Measurements from ENCODE around the gene ADAM12. TPM values are rescaled to one million over a fixed set of nuclear protein-coding genes. Genes with fewer than 3 reads are reported as not detected.

Gene ADAM12
- total RNA-seq, 2 donors from 2014 or later = 0.27 to 2.2 TPM

DNA sequence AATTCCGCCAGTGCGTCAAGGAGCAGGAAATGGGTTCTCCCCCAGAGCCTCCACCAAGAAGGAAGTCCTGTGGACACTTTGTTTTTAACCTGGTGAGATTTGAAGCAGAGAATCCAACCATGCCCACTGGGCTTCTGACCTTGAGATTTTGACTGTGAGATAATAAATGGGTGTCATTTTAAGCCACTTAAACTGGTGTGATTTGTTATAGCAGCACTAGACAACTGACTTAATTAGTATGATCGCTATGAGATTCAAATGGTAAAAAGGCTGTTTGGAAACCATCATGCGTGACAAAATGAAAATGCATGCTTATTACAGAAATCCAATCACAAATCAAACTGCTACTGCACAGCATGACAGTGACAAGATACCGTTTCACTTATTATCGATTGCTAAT is 98.0 kb downstream of the ADAM12 start:
- no peak overlapping the region for H3K4me3 ChIP-seq
- no peaks in the 10 kb centered on the region for H3K4me1 ChIP-seq (ENCODE audit: control insufficient read depth in 1 of 2, low read depth in 2 of 2)
- no peak for DNase-seq (ENCODE audit: low spot score)
- H3K27me3 ChIP-seq (replicated peaks; ENCODE audit: insufficient read depth) = no peaks in the 10 kb centered on the region
- H3K36me3 ChIP-seq = no peaks in the 10 kb centered on the region
- no peak for ATAC-seq (ENCODE audit: insufficient number of reproducible peaks, low FRiP score, low read depth)
- H3K27ac ChIP-seq = no peak overlapping the region
- TF ChIP-seq, protein P1, sequence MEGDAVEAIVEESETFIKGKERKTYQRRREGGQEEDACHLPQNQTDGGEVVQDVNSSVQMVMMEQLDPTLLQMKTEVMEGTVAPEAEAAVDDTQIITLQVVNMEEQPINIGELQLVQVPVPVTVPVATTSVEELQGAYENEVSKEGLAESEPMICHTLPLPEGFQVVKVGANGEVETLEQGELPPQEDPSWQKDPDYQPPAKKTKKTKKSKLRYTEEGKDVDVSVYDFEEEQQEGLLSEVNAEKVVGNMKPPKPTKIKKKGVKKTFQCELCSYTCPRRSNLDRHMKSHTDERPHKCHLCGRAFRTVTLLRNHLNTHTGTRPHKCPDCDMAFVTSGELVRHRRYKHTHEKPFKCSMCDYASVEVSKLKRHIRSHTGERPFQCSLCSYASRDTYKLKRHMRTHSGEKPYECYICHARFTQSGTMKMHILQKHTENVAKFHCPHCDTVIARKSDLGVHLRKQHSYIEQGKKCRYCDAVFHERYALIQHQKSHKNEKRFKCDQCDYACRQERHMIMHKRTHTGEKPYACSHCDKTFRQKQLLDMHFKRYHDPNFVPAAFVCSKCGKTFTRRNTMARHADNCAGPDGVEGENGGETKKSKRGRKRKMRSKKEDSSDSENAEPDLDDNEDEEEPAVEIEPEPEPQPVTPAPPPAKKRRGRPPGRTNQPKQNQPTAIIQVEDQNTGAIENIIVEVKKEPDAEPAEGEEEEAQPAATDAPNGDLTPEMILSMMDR (IDR thresholded peaks at IDR 0.05) = no peak
- no peaks in the 10 kb centered on the region for H3K9me3 ChIP-seq

DNA sequence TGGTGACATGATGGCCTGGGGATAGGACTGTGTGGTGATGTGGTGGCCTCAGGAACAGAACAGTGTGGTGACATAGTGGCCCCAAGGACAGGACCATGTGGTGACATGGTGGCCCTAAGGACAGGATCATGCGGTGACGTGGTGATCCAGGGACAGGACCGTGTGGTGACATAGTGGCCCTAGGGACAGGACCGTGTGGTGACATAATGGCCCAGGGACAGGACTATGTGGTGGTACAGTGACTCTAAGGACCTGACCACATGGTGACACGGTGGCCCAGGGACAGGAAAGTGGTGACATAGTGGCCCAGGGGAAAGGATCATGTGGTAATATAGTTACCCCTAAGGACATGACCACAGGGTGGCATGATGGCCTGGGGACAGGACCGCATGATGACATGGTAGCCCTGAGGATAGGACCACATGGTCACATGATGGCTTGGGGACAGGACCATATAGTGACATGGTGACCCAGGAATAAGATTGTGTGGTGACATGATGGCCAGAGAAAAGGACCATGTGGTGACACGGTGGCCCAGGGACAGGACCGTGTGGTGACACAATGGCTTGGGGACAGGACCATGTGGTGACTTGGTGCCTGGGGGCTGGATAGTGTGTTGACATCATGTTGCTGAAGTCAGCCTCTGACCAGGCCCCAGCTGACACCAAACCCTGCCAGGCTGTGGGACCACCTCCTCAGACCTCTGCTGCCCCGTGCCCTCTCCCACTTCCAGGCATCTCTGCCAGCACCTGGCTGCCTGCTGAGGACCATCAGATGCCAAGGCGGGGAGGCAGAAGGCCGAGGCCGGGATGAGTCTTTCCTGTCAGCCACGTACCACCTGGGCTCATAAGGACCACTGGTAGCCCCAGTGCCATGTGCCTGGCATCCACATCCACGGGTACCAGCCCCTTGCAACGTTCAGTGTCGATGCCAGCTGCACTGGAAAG is 99.5 kb downstream of the ADAM12 start:
- no peaks in the 10 kb centered on the region for H3K27me3 ChIP-seq (replicated peaks; ENCODE audit: insufficient read depth)
- no peaks in the 10 kb centered on the region for H3K9me3 ChIP-seq
- no peaks in the 10 kb centered on the region for H3K4me1 ChIP-seq (ENCODE audit: control insufficient read depth in 1 of 2, low read depth in 2 of 2)
- TF ChIP-seq, protein P1 (IDR thresholded peaks at IDR 0.05) = no peak
- ATAC-seq (ENCODE audit: insufficient number of reproducible peaks, low FRiP score, low read depth) (no peak), DNase-seq (ENCODE audit: low spot score) (no peak)
- H3K36me3 ChIP-seq = no peaks in the 10 kb centered on the region
- no peak overlapping the region for H3K27ac ChIP-seq
- H3K4me3 ChIP-seq = no peak overlapping the region

DNA sequence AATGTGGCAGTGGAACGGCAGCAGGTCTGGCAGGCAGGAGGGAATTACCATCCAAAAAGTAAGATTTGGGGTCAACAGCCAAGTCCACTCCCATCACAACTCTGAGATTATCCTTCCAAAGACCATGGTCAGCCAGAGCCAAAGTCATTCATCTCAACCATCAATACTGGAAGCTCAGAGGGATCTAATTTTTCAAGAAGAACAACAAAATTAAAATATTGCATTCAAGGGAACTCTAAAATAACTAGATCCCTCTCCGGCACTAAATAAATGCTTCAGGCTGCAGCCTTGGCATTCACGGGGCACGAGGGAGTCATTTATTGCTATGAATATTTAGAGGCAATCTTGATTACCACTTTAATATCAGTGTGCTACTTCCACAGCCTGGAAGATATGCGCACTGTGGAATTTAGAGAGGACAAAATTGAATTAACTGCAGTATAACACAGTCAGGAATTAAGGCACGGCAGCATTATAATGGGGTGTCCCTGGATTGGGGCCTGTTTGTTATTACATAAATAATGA is 102.0 kb downstream of the ADAM12 start:
- TF ChIP-seq, protein P1 (IDR thresholded peaks at IDR 0.05) = no peak
- no peak for ATAC-seq (ENCODE audit: insufficient number of reproducible peaks, low FRiP score, low read depth)
- no peak for DNase-seq (ENCODE audit: low spot score)

DNA sequence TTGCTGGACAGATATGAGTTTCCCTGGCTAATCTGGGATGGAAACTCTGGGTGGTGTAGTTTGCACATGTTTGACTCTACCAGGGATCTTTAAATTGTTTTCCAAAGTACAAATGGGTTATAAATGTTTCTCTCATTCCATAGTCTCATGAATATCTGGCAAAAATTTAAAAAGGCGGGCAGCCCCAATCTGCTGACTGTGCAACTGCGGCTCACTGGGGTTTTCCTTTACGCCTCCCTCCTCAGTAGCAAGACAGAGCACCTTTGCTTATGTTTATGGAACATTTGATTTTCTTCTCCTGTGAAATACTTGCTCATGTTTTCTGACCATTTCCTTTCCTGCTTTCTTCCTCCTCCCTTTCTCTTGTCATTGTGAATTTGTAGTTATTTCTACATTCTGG is 105.0 kb downstream of the ADAM12 start:
- TF ChIP-seq, protein P1 (IDR thresholded peaks at IDR 0.05) = no peak
- Histone ChIP-seq H3K4me3 (no peak overlapping the region), H3K27me3 (replicated peaks; ENCODE audit: insufficient read depth) (no peaks in the 10 kb centered on the region), H3K4me1 (ENCODE audit: control insufficient read depth in 1 of 2, low read depth in 2 of 2) (no peaks in the 10 kb centered on the region), H3K36me3 (no peaks in the 10 kb centered on the region), H3K27ac (no peak overlapping the region), H3K9me3 (no peaks in the 10 kb centered on the region)
- no peak for DNase-seq (ENCODE audit: low spot score)
- no peak for ATAC-seq (ENCODE audit: insufficient number of reproducible peaks, low FRiP score, low read depth)

More for the DNA sequence above, 102.0 kb downstream of the ADAM12 start:
- Histone ChIP-seq H3K36me3 (no peaks in the 10 kb centered on the region), H3K4me3 (no peak overlapping the region), H3K4me1 (ENCODE audit: control insufficient read depth in 1 of 2, low read depth in 2 of 2) (no peaks in the 10 kb centered on the region), H3K27ac (no peak overlapping the region), H3K9me3 (no peaks in the 10 kb centered on the region), H3K27me3 (replicated peaks; ENCODE audit: insufficient read depth) (no peaks in the 10 kb centered on the region)

DNA sequence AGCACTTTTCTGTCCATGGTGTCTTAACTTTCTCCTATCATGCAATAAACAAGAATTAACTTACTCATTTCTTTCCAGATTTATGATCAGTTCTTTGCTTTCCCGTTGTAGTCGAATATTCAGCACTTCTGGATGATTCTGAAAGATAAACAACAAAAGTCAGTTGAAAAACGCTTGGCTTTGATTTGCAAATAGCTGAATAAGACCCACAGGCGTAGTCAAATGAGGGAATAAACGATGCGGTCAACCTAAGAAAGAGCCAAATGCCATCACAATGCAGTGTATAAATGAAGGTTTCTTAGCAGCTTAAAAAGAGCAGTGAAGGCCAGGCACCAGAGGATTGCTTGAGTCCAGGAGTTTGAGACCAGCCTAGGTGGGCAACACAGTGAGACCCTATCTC is 109.4 kb downstream of the ADAM12 start:
- TF ChIP-seq, protein P1 (IDR thresholded peaks at IDR 0.05) = no peak

More for the DNA sequence above, 109.4 kb downstream of the ADAM12 start:
- Histone ChIP-seq H3K4me1 (ENCODE audit: control insufficient read depth in 1 of 2, low read depth in 2 of 2) (no peaks in the 10 kb centered on the region), H3K9me3 (no peaks in the 10 kb centered on the region), H3K36me3 (no peaks in the 10 kb centered on the region), H3K27me3 (replicated peaks; ENCODE audit: insufficient read depth) (no peaks in the 10 kb centered on the region), H3K4me3 (no peak overlapping the region), H3K27ac (no peak overlapping the region)
- DNase-seq (ENCODE audit: low spot score) (no peak), ATAC-seq (ENCODE audit: insufficient number of reproducible peaks, low FRiP score, low read depth) (no peak)
